Activated T-cell treated with anti-CD3 and anti-CD28 coated beads, Interleukin-2, amount 50 U/mL, for 1 hour (primary cell): Measurements from ENCODE around the gene ANKRD40CL.

Experiments
- DNase-seq: peaks from one replicate; pipeline ENCODE4 v3.0.0-alpha.2; 2020

Gene ANKRD40CL

GRCh38 chr17:50785946-50786570 is 18.7 kb upstream of the ANKRD40CL start:
- no peak for DNase-seq

GRCh38 chr17:50785126-50785525 is 17.8 kb upstream of the ANKRD40CL start:
- no peak for DNase-seq

- no peak for DNase-seq
These were observed 16.6 kb upstream of the ANKRD40CL start for GRCh38 chr17:50783905-50784304.

GRCh38 chr17:50783193-50783660 is 15.9 kb upstream of the ANKRD40CL start:
- peak; percentile 82 for DNase-seq

- DNase-seq, result peak; percentile 20
These were observed 13.8 kb upstream of the ANKRD40CL start for GRCh38 chr17:50781167-50781566.

- DNase-seq, result peak; percentile 55
These were observed 12.5 kb upstream of the ANKRD40CL start for GRCh38 chr17:50779747-50780353.

GRCh38 chr17:50778988-50779387 is 11.7 kb upstream of the ANKRD40CL start:
- no peak for DNase-seq

- DNase-seq, result no peak
These were observed 11.2 kb upstream of the ANKRD40CL start for GRCh38 chr17:50778471-50778870.

GRCh38 chr17:50775926-50776325 is 8.6 kb upstream of the ANKRD40CL start:
- no peak for DNase-seq

GRCh38 chr17:50774225-50774803 is 7.0 kb upstream of the ANKRD40CL start:
- DNase-seq, result no peak

- no peak for DNase-seq
These were observed 4.9 kb upstream of the ANKRD40CL start for GRCh38 chr17:50771991-50772785.

- DNase-seq, result no peak
These were observed 3.0 kb upstream of the ANKRD40CL start for GRCh38 chr17:50770346-50770745.

GRCh38 chr17:50769884-50770283 is 2.6 kb upstream of the ANKRD40CL start:
- DNase-seq, result no peak

GRCh38 chr17:50768346-50768761 is 1.0 kb upstream of the ANKRD40CL start:
- no peak for DNase-seq

- DNase-seq, result no peak
These were observed 288 bp downstream of the ANKRD40CL start for GRCh38 chr17:50767030-50767429.

GRCh38 chr17:50766222-50767023 is 895 bp downstream of the ANKRD40CL start:
- no peak for DNase-seq

- DNase-seq, result no peak
These were observed 1.7 kb downstream of the ANKRD40CL start for GRCh38 chr17:50765454-50766221.

- no peak for DNase-seq
These were observed 2.6 kb downstream of the ANKRD40CL start for GRCh38 chr17:50764734-50765149.

GRCh38 chr17:50763716-50764475 is 3.4 kb downstream of the ANKRD40CL start:
- no peak for DNase-seq

- DNase-seq, result no peak
These were observed 5.1 kb downstream of the ANKRD40CL start for GRCh38 chr17:50762177-50762576.

- DNase-seq, result no peak
These were observed 8.3 kb downstream of the ANKRD40CL start for GRCh38 chr17:50758989-50759544.
